Fibroblast of skin of abdomen (primary cell): ENCODE data around the gene CUL4A.

Experiments used
- DNase-seq: peaks from one replicate; pipeline ENCODE4 v3.0.0-alpha.2; 2013

The CUL4A gene

GRCh38 chr13:113179374-113180230, 29.8 kb upstream of the CUL4A start:
- DNase-seq: no peak

DNA sequence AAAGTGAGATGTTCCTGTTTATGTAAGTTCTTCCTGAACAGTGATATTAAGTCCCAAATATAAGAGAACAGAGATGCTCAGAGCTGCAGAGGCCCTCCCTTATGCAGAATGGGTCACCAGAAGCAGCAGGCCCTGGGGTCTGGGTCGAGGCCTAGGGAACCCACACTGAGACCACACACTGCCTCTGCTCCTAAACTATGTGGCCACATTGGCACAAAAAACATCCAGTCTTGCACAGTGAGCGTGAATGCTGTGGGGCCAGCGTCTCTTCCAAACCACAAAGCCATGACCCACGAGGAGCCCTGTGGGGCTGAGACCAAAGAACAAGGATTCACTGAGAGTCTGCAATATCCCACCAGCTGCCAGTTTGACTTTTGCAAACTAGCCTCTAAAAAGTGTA, 27.4 kb upstream of the CUL4A start:
- DNase-seq: no peak

GRCh38 chr13:113183450-113184129, 25.8 kb upstream of the CUL4A start:
- DNase-seq: no peak

DNA sequence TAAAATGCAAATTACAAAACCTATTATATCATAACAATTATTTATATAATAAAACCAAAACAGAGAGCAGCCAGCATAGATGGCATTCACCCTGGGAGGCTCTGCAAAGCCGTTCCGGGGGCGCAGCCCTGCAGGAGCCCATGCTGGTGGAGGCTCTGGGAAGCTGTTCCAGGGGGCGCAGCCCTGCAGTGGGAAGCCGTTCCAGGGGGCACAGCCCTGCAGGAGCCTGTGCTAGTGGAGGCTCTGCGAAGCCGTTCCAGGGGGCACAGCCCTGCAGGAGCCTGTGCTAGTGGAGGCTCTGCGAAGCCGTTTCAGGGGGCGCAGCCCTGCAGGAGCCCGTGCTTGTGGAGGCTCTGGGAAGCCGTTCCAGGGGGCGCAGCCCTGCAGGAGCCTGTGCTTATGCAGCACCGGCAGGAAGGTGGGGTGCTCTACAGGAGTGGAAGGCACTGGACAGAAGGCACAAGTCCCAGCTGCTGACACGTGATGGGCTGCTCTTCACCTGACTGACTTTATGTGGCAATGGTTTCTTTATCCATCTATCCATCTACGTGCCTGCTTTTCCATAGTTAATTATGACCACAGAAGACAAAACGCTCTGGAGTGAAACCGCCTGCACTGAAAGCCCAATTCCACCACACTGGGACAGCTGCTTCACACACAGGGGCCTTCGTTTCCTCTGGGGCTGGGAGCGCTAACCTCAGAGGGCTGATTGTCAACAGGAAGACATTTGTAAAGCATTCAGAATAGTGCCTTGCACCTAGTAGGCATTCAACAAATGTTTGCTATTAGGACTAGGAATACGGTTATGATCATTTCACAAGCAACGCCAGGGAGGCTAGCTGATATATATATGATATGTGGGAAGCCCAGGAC, 24.6 kb upstream of the CUL4A start:
- no peak for DNase-seq

GRCh38 chr13:113186061-113186900, 23.1 kb upstream of the CUL4A start:
- DNase-seq: no peak

DNA sequence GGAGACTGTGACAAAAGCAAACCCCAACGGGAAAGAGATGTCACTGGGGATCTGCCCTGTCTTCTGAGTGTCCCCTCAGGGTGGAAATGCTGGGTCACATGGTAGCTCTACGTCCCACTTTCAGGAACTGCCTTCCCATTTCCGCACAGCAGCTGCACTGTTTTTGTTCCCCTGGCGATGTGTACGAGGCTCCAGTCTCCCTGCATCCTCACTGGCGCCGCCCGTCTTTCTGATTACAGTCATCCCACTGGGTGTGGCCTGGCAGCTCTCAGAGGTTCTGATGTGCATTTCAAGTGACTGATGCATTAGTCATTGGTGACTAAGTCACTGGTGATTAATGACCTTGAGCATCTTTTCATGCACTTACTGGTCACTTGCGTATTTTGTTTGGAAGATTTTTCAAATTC, 22.1 kb upstream of the CUL4A start:
- peak; percentile 99 for DNase-seq

DNA sequence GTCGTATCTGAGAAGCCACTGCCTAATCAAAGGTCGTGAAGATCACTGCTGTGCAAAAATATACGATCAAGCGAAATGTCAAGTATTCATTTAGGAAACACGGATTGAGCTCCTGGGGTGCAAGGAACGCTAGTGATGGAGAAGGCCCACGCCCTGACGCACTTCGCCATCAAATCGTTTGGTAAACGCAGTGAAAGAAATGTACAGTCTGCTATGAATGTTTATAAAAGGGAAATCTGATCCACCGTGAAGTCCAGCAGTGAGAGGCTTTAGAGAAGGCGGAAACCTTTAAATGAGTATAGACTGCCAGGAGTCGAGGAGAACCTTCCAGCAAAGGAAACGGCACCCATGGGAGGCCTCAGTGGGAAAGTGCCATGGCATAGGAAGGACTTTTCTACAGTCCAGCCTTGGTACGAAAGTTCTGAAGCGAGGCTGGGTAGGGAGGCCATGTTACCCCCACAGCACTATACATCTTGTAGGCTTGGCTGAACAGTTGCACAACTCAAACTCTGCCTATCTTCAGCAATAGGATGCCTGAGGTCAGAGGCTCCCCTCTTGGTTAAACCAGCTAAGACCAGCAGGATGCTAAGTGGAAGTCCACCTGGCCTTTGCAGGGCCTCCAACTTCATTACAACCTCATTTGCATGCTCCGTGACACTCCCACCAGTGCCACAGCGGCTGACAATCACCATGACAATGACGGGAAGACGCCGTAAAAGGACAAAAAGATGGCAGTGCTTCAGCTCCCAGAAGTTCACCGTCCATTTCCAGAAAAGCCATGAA, 21.3 kb upstream of the CUL4A start:
- DNase-seq: no peak

DNA sequence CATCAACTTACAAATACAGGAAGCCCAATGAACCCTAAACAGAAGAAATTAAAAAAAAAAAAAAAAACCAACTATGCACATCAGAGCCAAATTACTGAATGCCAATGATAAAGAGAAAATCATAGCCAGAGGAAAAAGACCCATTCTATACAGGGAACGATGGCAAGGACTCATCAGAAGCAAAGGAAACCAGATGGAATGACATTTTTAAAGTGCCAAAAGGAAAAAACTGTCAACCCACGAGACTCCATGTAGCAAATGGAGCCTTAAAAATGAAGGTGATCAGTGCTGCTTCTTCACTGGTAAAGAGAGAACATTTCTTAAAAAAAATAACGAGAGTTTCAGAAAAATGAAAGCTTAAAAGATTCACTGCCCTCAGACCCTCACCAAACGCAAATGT, 19.2 kb upstream of the CUL4A start:
- no peak for DNase-seq

DNA sequence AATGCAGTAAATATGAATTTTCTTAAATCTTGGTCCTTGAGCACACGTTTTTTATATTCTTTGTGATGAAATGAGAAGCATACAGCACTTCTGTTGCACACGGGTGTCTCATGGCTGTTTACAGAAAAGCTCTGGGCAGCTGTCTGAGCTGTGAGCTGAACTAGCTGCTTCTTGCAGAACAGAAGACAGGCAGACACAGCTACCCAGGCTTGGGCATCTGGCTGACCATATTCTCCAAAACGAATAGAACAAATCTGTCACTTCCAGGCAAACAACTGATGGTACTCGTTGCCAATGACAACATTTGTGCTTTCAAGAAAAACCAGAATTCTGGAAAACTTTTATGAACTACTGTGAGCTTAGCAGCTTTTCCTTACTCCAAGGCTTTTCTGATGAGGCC, 17.1 kb upstream of the CUL4A start:
- DNase-seq: no peak

GRCh38 chr13:113192902-113193301, 16.5 kb upstream of the CUL4A start:
- peak; percentile 56 for DNase-seq

- DNase-seq: no peak
Observed at GRCh38 chr13:113195360-113195759, 14.1 kb upstream of the CUL4A start.

DNA sequence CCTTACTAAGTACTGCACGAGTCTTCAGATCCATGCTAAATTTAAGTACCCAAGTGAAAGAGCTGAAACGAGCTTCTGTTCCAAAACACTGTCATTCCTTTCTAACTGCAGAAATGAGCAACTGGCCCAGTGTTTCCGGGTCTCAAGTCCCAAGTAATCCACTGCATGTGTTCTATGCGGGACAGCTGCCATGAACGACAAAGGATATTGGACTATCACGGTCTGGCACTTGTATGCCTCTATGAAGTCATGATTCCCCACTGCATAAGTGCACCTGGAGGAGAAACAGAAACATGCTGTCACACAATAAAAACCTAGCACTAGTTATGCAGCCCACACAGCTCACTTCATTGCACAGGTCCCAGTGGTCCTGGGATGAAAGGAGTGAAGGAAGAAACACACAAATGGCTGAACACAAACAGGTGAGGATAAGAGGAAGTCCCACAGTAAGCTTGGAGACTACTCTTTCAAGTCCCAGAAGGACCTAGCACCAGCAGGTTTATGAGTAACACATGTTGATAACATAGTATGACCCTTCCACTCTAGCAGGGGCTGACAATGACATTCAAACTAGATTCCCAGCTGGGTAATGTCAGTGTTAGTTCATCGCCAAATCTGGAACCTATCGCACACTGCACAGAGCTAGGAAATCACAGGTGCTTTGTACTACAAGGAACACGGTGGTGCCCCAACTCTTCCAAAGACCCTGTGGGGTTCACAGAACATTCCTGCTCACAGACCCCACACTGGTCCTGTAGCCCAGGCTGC, 12.3 kb upstream of the CUL4A start:
- no peak for DNase-seq

DNA sequence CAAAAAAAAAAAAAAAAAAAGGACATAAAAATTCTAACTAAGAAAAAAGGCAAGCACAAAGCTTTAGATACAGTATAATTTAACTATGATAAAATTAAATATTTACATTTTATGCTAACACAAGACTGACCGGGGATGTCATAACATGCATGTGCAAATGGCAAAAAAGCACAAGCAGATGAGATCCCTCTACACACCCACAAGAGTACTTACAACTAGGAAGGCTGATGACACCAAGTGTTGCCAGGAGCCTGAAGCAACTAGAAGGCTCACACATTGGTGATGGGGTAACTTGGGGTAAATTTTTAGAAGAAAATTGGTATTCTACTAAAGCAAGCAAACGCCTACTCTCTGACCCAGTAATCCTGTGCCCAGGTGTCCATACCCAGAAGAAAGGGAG, 7.6 kb upstream of the CUL4A start:
- DNase-seq: no peak

DNA sequence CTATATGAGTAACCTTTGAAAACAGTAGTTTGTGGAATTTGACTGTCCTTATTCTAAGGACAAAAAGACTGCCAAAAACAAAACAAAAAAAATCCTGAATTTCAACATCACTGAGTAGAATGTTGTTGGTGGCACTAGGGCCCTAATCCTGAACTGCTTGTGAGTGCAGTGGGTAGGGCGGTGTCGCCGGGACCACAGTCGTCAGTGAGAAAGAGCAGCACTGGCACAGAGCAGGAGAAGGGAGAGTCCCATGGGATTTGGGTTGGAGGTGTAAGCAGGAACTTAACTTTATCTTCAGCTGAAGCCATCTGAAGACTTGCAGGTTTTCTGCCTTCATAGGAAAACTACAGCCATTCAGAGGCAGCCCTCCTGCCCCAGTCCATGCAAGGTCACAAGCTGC, 6.5 kb upstream of the CUL4A start:
- no peak for DNase-seq

GRCh38 chr13:113203507-113204377, 5.7 kb upstream of the CUL4A start:
- DNase-seq: no peak

DNA sequence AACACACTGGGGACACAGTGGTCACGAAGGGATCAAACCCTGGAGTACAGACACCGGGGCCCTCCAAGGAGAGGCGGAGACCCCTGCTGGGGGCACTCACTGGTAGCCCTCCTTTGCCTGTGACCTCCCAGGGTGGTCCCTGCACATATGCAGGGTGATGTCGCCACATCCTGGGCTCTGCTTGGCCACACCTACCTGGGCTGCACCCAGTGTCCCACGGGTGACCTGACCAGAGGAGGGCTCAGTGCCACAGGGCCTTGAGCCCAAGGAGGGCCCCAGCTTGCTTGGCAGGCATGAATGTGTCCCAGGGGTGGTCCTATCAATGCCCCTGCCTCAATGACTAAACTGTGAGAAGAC, 5.1 kb upstream of the CUL4A start:
- no peak for DNase-seq

DNA sequence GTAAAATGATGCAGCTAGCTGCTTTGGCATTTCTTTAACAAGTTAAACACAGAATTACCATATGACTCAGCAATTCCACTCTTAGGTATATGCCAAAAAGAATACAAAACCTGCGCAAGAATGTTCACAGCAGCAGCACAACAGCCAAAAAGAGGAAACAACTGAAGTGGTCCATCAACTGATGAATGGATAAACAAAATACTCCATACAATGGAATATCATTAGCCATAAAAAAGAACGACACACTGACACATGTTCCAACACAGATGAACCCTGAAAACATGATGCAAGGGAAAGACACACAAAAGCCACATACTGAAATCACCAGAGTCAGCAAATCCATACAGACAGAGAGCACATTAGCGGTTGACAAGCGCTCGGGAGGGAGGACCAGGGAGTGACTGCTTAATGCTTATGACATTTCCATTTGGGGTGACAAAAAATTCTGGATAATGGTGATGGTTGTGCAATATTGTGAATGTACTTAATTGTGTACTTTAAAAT, 3.9 kb upstream of the CUL4A start:
- DNase-seq: peak; percentile 36

- no peak for DNase-seq
Observed at GRCh38 chr13:113207460-113207859, 2.0 kb upstream of the CUL4A start.

- DNase-seq: peak; percentile 28
Observed at GRCh38 chr13:113207890-113208420, 1.5 kb upstream of the CUL4A start.
